ENCODE measurements around the gene UROC1.

The UROC1 gene

GRCh38 chr3:126528800-126529541 lies 11.4 kb upstream of the UROC1 start:
- Mint-ChIP-seq H3K27ac (no peak overlapping the region), H3K36me3 (ENCODE audit: low read depth) (no peaks in the 10 kb centered on the region), H3K27me3 (ENCODE audit: low read depth) (peaks cover 26% of the 10 kb centered on the region), H3K4me1 (ENCODE audit: low read depth) (no peaks in the 10 kb centered on the region), H3K9me3 (no peaks in the 10 kb centered on the region), H3K4me3 (no peak overlapping the region)

- H3K9me3 Mint-ChIP-seq, result no peaks in the 10 kb centered on the region
- no peak overlapping the region for H3K27ac Mint-ChIP-seq
- no peak overlapping the region for H3K4me3 Mint-ChIP-seq
- H3K36me3 Mint-ChIP-seq (ENCODE audit: low read depth), result no peaks in the 10 kb centered on the region
- no peaks in the 10 kb centered on the region for H3K4me1 Mint-ChIP-seq (ENCODE audit: low read depth)
- H3K27me3 Mint-ChIP-seq (ENCODE audit: low read depth), result peaks cover 24% of the 10 kb centered on the region
Measured at GRCh38 chr3:126528419-126528799, 10.8 kb upstream of the UROC1 start.

GRCh38 chr3:126527455-126528211 lies 10.1 kb upstream of the UROC1 start:
- H3K27ac Mint-ChIP-seq, result no peak overlapping the region
- H3K9me3 Mint-ChIP-seq, result no peaks in the 10 kb centered on the region
- H3K36me3 Mint-ChIP-seq (ENCODE audit: low read depth), result no peaks in the 10 kb centered on the region
- H3K4me3 Mint-ChIP-seq, result no peak overlapping the region
- H3K27me3 Mint-ChIP-seq (ENCODE audit: low read depth), result peaks cover 25% of the 10 kb centered on the region
- no peaks in the 10 kb centered on the region for H3K4me1 Mint-ChIP-seq (ENCODE audit: low read depth)

- H3K36me3 Mint-ChIP-seq (ENCODE audit: low read depth), result no peaks in the 10 kb centered on the region
- no peaks in the 10 kb centered on the region for H3K4me1 Mint-ChIP-seq (ENCODE audit: low read depth)
- no peaks in the 10 kb centered on the region for H3K9me3 Mint-ChIP-seq
- H3K27ac Mint-ChIP-seq, result no peak overlapping the region
- peaks cover 25% of the 10 kb centered on the region for H3K27me3 Mint-ChIP-seq (ENCODE audit: low read depth)
- no peak overlapping the region for H3K4me3 Mint-ChIP-seq
Measured at GRCh38 chr3:126527006-126527405, 9.4 kb upstream of the UROC1 start.

GRCh38 chr3:126526668-126527005 lies 9.1 kb upstream of the UROC1 start:
- Mint-ChIP-seq H3K4me3 (no peak overlapping the region), H3K9me3 (no peaks in the 10 kb centered on the region), H3K27ac (no peak overlapping the region), H3K27me3 (ENCODE audit: low read depth) (peaks cover 23% of the 10 kb centered on the region), H3K36me3 (ENCODE audit: low read depth) (no peaks in the 10 kb centered on the region), H3K4me1 (ENCODE audit: low read depth) (no peaks in the 10 kb centered on the region)

- H3K27me3 Mint-ChIP-seq (ENCODE audit: low read depth), result peaks cover 23% of the 10 kb centered on the region
Measured at GRCh38 chr3:126525853-126526667, 8.5 kb upstream of the UROC1 start.

GRCh38 chr3:126525091-126525852 lies 7.7 kb upstream of the UROC1 start:
- Mint-ChIP-seq H3K4me1 (ENCODE audit: low read depth) (no peaks in the 10 kb centered on the region), H3K4me3 (no peak overlapping the region), H3K36me3 (ENCODE audit: low read depth) (no peaks in the 10 kb centered on the region), H3K9me3 (no peaks in the 10 kb centered on the region), H3K27ac (no peak overlapping the region), H3K27me3 (ENCODE audit: low read depth) (peaks cover 23% of the 10 kb centered on the region)

More at GRCh38 chr3:126525853-126526667, 8.5 kb upstream of the UROC1 start:
- Mint-ChIP-seq H3K4me1 (ENCODE audit: low read depth) (no peaks in the 10 kb centered on the region), H3K27ac (no peak overlapping the region), H3K4me3 (no peak overlapping the region), H3K36me3 (ENCODE audit: low read depth) (no peaks in the 10 kb centered on the region), H3K9me3 (no peaks in the 10 kb centered on the region)

GRCh38 chr3:126524429-126524988 lies 6.9 kb upstream of the UROC1 start:
- no peaks in the 10 kb centered on the region for H3K4me1 Mint-ChIP-seq (ENCODE audit: low read depth)
- H3K4me3 Mint-ChIP-seq, result no peak overlapping the region
- no peak overlapping the region for H3K27ac Mint-ChIP-seq
- no peaks in the 10 kb centered on the region for H3K36me3 Mint-ChIP-seq (ENCODE audit: low read depth)
- peaks cover 23% of the 10 kb centered on the region for H3K27me3 Mint-ChIP-seq (ENCODE audit: low read depth)
- H3K9me3 Mint-ChIP-seq, result no peaks in the 10 kb centered on the region

GRCh38 chr3:126523745-126524428 lies 6.3 kb upstream of the UROC1 start, which contains the start of gene CHST13:
Gene CHST13, plus strand, starts transcription at chr3:126524155. Its CDS starts 178 bp downstream, at chr3:126524333.
- Mint-ChIP-seq H3K36me3 (ENCODE audit: low read depth) (no peaks in the 10 kb centered on the region), H3K9me3 (no peaks in the 10 kb centered on the region), H3K4me1 (ENCODE audit: low read depth) (no peaks in the 10 kb centered on the region), H3K27me3 (ENCODE audit: low read depth) (peaks cover 23% of the 10 kb centered on the region), H3K4me3 (no peak within 1 kb of the TSS), H3K27ac (no peak within 1 kb of the TSS)

GRCh38 chr3:126522363-126522788 lies 4.8 kb upstream of the UROC1 start:
- H3K4me3 Mint-ChIP-seq, result no peak overlapping the region
- no peaks in the 10 kb centered on the region for H3K9me3 Mint-ChIP-seq
- H3K36me3 Mint-ChIP-seq (ENCODE audit: low read depth), result no peaks in the 10 kb centered on the region
- H3K27ac Mint-ChIP-seq, result no peak overlapping the region
- no peaks in the 10 kb centered on the region for H3K4me1 Mint-ChIP-seq (ENCODE audit: low read depth)
- H3K27me3 Mint-ChIP-seq (ENCODE audit: low read depth), result peaks cover 23% of the 10 kb centered on the region

GRCh38 chr3:126521122-126521891 lies 3.7 kb upstream of the UROC1 start:
- Mint-ChIP-seq H3K4me3 (no peak overlapping the region), H3K9me3 (no peaks in the 10 kb centered on the region), H3K27ac (no peak overlapping the region), H3K36me3 (ENCODE audit: low read depth) (no peaks in the 10 kb centered on the region), H3K27me3 (ENCODE audit: low read depth) (peaks cover 23% of the 10 kb centered on the region), H3K4me1 (ENCODE audit: low read depth) (peaks cover 2% of the 10 kb centered on the region)

- H3K4me3 Mint-ChIP-seq, result no peak overlapping the region
- H3K27me3 Mint-ChIP-seq (ENCODE audit: low read depth), result peaks cover 18% of the 10 kb centered on the region
- no peaks in the 10 kb centered on the region for H3K36me3 Mint-ChIP-seq (ENCODE audit: low read depth)
- H3K27ac Mint-ChIP-seq, result no peak overlapping the region
- no peaks in the 10 kb centered on the region for H3K9me3 Mint-ChIP-seq
- H3K4me1 Mint-ChIP-seq (ENCODE audit: low read depth), result peaks cover 2% of the 10 kb centered on the region
Measured at GRCh38 chr3:126519506-126520455, 2.2 kb upstream of the UROC1 start.

Measured in T-helper 1 cell treated with Interleukin-12 subunit alpha and Interleukin-12 subunit beta and Interleukin-4 antibody, amounts not matched to agents 30 μg/mL and 1 μg/mL, for 36 hours (primary cell).